HepG2 (cell line): ENCODE measurements around the gene TRIM72. TPM values are rescaled to one million over a fixed set of nuclear protein-coding genes. Genes with fewer than 3 reads are reported as not detected.

Source experiments
- CBX2 ChIP-seq, 2 experiments: fragments of 200-600 bp in 1 of 2; sonication (generic); formaldehyde crosslinking in 1 of 2; IDR thresholded peaks; 2 replicates each; pipeline versions ENCODE4 v1.7.0 to v1.8.1; 2018 to 2022; ENCODE audit warnings: low read depth in 2 of 2, low read length in 1 of 2, mild to moderate bottlenecking in 1 of 2, missing genetic modification reagents in 1 of 2
- CREB1 ChIP-seq, 2 experiments: fragments of 450-650 bp in 1 of 2; IDR thresholded peaks; 2 replicates each; pipeline ENCODE4 v1.6.1; 2016 to 2017; ENCODE audit warnings: control low read depth in 1 of 2, mild to moderate bottlenecking in 1 of 2, missing compliant biosample characterization in 1 of 2, missing genetic modification characterization in 1 of 2
- FOXJ3 ChIP-seq: sonication (generic); formaldehyde crosslinking; IDR thresholded peaks from 2 replicates; pipeline ENCODE4 v1.4.0; 2020; ENCODE audit warnings: missing genetic modification reagents, mild to moderate bottlenecking, borderline replicate concordance
- KDM5B ChIP-seq: sonication (generic); formaldehyde crosslinking; IDR thresholded peaks from 2 replicates; pipeline ENCODE4 v1.4.0; 2020; ENCODE audit warnings: missing genetic modification reagents, mild to moderate bottlenecking, borderline replicate concordance
- MAF1 ChIP-seq: sonication (generic); formaldehyde crosslinking; IDR thresholded peaks from 2 replicates; pipeline ENCODE4 v1.5.0; 2020; ENCODE audit warnings: missing genetic modification reagents, borderline replicate concordance
- MEIS2 ChIP-seq: sonication (generic); formaldehyde crosslinking; IDR thresholded peaks from 2 replicates; pipeline ENCODE4 v1.9.0; 2021; ENCODE audit warnings: mild to moderate bottlenecking, missing genetic modification reagents
- ZBTB1 ChIP-seq: sonication (generic); formaldehyde crosslinking; IDR thresholded peaks from 2 replicates; pipeline ENCODE4 v1.4.0; 2020; ENCODE audit warnings: missing genetic modification reagents, borderline replicate concordance
- ZNF329 ChIP-seq: sonication (generic); formaldehyde crosslinking; IDR thresholded peaks from 2 replicates; pipeline ENCODE4 v1.9.0; 2021; ENCODE audit warnings: low read depth, mild to moderate bottlenecking, missing genetic modification reagents
- ZNF883 ChIP-seq: sonication (generic); formaldehyde crosslinking; IDR thresholded peaks from 2 replicates; pipeline ENCODE4 v1.5.1; 2020; ENCODE audit warnings: mild to moderate bottlenecking, missing genetic modification reagents; ENCODE audit errors: not compliant biosample characterization
- polyA plus RNA-seq, 8 experiments: library from polyadenylated mRNA; depleted of rRNA in 3 of 8; stranded (reverse) in 7 of 8; unstranded in 1 of 8; fragments of >200 nt; fragmentation: Illumina TruSeq in 4 of 8; extraction: Trizol in 4 of 8; gene quantifications; 2 replicates each; pipeline versions ENCODE4 v1.2.1 to v1.2.3, GENCODE V29; 2011 to 2016; ENCODE audit warnings: low read depth in 4 of 8, missing spikeins in 1 of 8, mixed read lengths in 1 of 8; ENCODE audit not compliant: insufficient read depth in 1 of 8
- total RNA-seq, 5 experiments: library from RNA; depleted of rRNA; stranded (reverse); fragments of >200 nt; fragmentation: Illumina TruSeq; extraction: Trizol; gene quantifications; 2 replicates each; pipeline ENCODE4 v1.2.3, GENCODE V29; 2016; ENCODE audit warnings: low read depth in 1 of 5
- TF ChIP-seq, protein P1 (sequence below): IDR thresholded peaks from 2 replicates; pipeline ENCODE4 v1.6.1; 2016; ENCODE audit warnings: low read depth
- TF ChIP-seq, protein P2 (sequence below): sonication (generic); formaldehyde crosslinking; IDR thresholded peaks from 2 replicates; pipeline ENCODE4 v1.5.1; 2020; ENCODE audit warnings: missing genetic modification reagents, mild to moderate bottlenecking, borderline replicate concordance
- TF ChIP-seq, protein P3 (sequence below): sonication (generic); formaldehyde crosslinking; IDR thresholded peaks from 2 replicates; pipeline ENCODE4 v1.9.0; 2021; ENCODE audit warnings: missing genetic modification reagents, borderline replicate concordance
- TF ChIP-seq, protein P4 (sequence below): IDR thresholded peaks from 2 replicates; pipeline ENCODE4 v1.6.1; 2018; ENCODE audit warnings: missing genetic modification reagents, mild to moderate bottlenecking, missing compliant biosample characterization

Gene TRIM72
- total and polyA plus RNA-seq, 2 of the 13 experiments (the other 11 are each of a cell fraction or from before 2014, with no cell fraction given): not detected

DNA sequence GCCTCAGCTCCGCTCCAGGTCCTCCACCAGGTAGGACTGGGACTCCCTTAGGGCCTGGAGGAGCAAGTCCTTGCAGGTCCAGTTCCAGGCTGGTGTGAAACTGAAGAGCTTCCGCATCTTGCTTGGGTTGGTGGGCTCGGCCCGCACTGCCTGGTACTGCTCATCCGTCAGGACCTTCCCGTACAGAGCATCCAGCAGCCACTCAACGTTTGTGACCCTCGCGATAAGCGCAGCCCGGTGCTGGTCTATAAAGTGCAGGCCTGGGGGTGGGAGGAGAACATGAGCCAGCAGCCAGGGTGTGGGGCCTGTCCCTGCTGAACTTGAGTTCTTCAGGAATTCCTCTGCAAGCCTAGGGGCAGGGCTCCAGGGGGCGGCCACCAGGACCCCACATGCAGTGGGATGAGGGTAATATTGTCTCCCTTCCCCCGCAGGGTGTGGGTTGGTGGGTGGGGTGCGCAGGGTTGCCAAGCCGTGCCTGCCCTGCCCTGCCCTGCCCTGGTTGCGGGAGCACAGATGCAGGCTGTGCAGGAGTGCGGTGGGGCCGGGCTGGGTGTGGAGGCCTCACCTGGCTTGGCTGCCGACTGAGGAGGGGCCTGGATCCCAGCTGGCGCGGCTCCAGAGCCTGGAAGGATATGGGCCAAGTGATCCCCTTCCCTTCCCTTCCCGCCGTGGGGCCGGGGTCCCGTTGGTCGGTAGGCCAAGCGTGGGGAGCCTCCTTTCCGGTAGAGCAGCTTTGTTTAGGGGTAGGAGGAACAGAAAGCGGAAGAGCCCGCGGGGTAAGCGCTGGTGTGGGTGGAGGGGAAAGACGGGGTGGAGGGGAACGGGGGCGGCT, 12.1 kb upstream of the TRIM72 start (continued):
- TF ChIP-seq, protein P1, sequence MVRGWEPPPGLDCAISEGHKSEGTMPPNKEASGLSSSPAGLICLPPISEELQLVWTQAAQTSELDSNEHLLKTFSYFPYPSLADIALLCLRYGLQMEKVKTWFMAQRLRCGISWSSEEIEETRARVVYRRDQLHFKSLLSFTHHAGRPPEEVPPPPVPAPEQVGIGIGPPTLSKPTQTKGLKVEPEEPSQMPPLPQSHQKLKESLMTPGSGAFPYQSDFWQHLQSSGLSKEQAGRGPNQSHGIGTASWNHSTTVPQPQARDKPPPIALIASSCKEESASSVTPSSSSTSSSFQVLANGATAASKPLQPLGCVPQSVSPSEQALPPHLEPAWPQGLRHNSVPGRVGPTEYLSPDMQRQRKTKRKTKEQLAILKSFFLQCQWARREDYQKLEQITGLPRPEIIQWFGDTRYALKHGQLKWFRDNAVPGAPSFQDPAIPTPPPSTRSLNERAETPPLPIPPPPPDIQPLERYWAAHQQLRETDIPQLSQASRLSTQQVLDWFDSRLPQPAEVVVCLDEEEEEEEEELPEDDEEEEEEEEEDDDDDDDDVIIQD: no peak
- TF ChIP-seq CREB1 (IDR thresholded peaks at IDR 0.05) (no peak), CREB1 (CRISPR knock-in tag; IDR thresholded peaks at IDR 0.05) (no peak), CBX2 (IDR thresholded peaks at IDR 0.05; ENCODE audit: low read depth, low read length) (no peak), CBX2 (CRISPR knock-in tag; IDR thresholded peaks at IDR 0.05; ENCODE audit: low read depth) (peak; percentile 18; the same call in 1 of the 2 replicates), ZNF329 (CRISPR knock-in tag) (no peak), MEIS2 (peak; percentile 33; the same call in 1 of the 2 replicates), MAF1 (CRISPR knock-in tag) (no peak), KDM5B (peak; percentile 64), FOXJ3 (CRISPR knock-in tag) (no peak), ZBTB1 (CRISPR knock-in tag) (no peak), ZNF883 (CRISPR knock-in tag) (peak; percentile 53)
- TF ChIP-seq, protein P2, sequence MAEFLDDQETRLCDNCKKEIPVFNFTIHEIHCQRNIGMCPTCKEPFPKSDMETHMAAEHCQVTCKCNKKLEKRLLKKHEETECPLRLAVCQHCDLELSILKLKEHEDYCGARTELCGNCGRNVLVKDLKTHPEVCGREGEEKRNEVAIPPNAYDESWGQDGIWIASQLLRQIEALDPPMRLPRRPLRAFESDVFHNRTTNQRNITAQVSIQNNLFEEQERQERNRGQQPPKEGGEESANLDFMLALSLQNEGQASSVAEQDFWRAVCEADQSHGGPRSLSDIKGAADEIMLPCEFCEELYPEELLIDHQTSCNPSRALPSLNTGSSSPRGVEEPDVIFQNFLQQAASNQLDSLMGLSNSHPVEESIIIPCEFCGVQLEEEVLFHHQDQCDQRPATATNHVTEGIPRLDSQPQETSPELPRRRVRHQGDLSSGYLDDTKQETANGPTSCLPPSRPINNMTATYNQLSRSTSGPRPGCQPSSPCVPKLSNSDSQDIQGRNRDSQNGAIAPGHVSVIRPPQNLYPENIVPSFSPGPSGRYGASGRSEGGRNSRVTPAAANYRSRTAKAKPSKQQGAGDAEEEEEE (CRISPR knock-in tag): 0 out of 2 replicates have a peak, but pooled peaks have one; percentile 49
- TF ChIP-seq, protein P3, sequence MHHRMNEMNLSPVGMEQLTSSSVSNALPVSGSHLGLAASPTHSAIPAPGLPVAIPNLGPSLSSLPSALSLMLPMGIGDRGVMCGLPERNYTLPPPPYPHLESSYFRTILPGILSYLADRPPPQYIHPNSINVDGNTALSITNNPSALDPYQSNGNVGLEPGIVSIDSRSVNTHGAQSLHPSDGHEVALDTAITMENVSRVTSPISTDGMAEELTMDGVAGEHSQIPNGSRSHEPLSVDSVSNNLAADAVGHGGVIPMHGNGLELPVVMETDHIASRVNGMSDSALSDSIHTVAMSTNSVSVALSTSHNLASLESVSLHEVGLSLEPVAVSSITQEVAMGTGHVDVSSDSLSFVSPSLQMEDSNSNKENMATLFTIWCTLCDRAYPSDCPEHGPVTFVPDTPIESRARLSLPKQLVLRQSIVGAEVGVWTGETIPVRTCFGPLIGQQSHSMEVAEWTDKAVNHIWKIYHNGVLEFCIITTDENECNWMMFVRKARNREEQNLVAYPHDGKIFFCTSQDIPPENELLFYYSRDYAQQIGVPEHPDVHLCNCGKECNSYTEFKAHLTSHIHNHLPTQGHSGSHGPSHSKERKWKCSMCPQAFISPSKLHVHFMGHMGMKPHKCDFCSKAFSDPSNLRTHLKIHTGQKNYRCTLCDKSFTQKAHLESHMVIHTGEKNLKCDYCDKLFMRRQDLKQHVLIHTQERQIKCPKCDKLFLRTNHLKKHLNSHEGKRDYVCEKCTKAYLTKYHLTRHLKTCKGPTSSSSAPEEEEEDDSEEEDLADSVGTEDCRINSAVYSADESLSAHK (CRISPR knock-in tag): no peak
- TF ChIP-seq, protein P4, sequence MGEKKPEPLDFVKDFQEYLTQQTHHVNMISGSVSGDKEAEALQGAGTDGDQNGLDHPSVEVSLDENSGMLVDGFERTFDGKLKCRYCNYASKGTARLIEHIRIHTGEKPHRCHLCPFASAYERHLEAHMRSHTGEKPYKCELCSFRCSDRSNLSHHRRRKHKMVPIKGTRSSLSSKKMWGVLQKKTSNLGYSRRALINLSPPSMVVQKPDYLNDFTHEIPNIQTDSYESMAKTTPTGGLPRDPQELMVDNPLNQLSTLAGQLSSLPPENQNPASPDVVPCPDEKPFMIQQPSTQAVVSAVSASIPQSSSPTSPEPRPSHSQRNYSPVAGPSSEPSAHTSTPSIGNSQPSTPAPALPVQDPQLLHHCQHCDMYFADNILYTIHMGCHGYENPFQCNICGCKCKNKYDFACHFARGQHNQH: no peak
